GM12878 (cell line): ENCODE measurements around the gene ETV3L.

Source experiments
- CTCF ChIP-seq, 3 experiments: IDR thresholded peaks in 2 of 3; conservative IDR thresholded peaks in 1 of 3; 2 replicates each; pipeline ENCODE4 v1.5.1; 2011; ENCODE audit warnings: low read depth in 3 of 3, low read length in 3 of 3, mild to moderate bottlenecking in 3 of 3, control low read depth in 2 of 3, moderate library complexity in 2 of 3, inconsistent platforms in 1 of 3, mixed read lengths in 1 of 3; ENCODE audit not compliant: control insufficient read depth in 2 of 3, insufficient read depth in 1 of 3; ENCODE audit errors: extremely low read depth in 1 of 3
- EP300 ChIP-seq, 2 experiments: fragments of 150-350 bp in 1 of 2; IDR thresholded peaks; 2 replicates each; pipeline ENCODE4 v1.6.1; 2011 to 2012; ENCODE audit warnings: low read depth in 2 of 2, low read length in 2 of 2, borderline replicate concordance in 1 of 2, improper control_type of control experiment in 1 of 2, inconsistent platforms in 1 of 2; ENCODE audit not compliant: control insufficient read depth in 1 of 2
- EZH2 ChIP-seq: IDR thresholded peaks from 2 replicates; pipeline ENCODE4 v1.6.1; 2012; ENCODE audit warnings: low read depth, mild to moderate bottlenecking, control low read depth, inconsistent platforms, low read length, borderline replicate concordance; ENCODE audit not compliant: control insufficient read depth
- HCFC1 ChIP-seq: fragments of 150-350 bp; IDR thresholded peaks from 2 replicates; pipeline ENCODE4 v1.6.1; 2014; ENCODE audit warnings: low read length
- ZBTB11 ChIP-seq: fragments of 450-650 bp; formaldehyde crosslinking; IDR thresholded peaks from 2 replicates; pipeline ENCODE4 v1.5.0; 2022; ENCODE audit warnings: mild to moderate bottlenecking, missing genetic modification characterization
- TF ChIP-seq, protein P1 (sequence below): IDR thresholded peaks from 2 replicates; pipeline ENCODE4 v1.6.1; 2012; ENCODE audit warnings: low read depth, low read length, improper control_type of control experiment

DNA sequence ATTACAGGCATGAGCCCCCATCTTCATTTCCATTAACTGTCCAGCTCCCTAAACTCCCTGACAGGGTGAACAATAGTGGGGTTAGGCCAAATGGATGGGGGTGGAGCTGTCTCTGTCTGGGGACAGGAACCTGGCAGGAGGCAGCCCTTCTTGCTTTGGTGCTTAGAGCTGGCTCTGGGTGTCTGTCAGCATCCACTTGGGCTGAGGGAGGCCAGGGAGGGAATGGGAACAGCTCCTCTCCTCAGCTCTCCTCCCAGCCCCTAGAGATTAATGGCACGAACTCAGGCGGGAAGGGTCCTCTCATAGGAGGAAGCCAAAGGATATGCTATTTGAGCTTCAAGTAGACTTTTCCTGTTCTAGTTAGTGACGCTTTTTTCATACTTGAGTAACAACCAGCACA, 11.1 kb upstream of the ETV3L start:
- TF ChIP-seq CTCF (IDR thresholded peaks at IDR 0.05 in 2 of 3, conservative IDR thresholded peaks at IDR 0.05 in 1 of 3; ENCODE audit: control insufficient read depth in 2 of 3, extremely low read depth in 1 of 3, insufficient read depth in 1 of 3, low read depth in 3 of 3, low read length in 3 of 3) (no peak), EP300 (IDR thresholded peaks at IDR 0.05; ENCODE audit: borderline replicate concordance in 1 of 2, control insufficient read depth in 1 of 2, low read depth in 2 of 2, low read length in 2 of 2) (no peak), HCFC1 (no peak), ZBTB11 (no peak), EZH2 (no peak)
- TF ChIP-seq, protein P1, sequence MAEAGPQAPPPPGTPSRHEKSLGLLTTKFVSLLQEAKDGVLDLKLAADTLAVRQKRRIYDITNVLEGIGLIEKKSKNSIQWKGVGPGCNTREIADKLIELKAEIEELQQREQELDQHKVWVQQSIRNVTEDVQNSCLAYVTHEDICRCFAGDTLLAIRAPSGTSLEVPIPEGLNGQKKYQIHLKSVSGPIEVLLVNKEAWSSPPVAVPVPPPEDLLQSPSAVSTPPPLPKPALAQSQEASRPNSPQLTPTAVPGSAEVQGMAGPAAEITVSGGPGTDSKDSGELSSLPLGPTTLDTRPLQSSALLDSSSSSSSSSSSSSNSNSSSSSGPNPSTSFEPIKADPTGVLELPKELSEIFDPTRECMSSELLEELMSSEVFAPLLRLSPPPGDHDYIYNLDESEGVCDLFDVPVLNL = no peak
